Measurements from ENCODE around the gene PHLDB1. TPM values are rescaled to one million over a fixed set of nuclear protein-coding genes. Genes with fewer than 3 reads are reported as not detected.
"Not testable (repeated sequence)": the region's sequence is repeated elsewhere in the genome, so short reads cannot be mapped to it uniquely, and the experiment has no call there.

Gene PHLDB1
- total RNA-seq, 1 donor from 2014 or later, result 35.7 TPM

- Histone ChIP-seq H3K9ac (no peak overlapping the region), H3K9me3 (ENCODE audit: low read depth) (no peaks in the 10 kb centered on the region), H3K4me3 (no peak overlapping the region), H3K27me3 (no peaks in the 10 kb centered on the region), H3K4me1 (no peaks in the 10 kb centered on the region), H2AFZ (replicated peaks) (no peak overlapping the region), H3K27ac (no peak overlapping the region), H4K20me1 (ENCODE audit: low read depth) (peaks cover 1% of the 10 kb centered on the region), H3K4me2 (no peak overlapping the region), H3K79me2 (ENCODE audit: low read depth) (no peaks in the 10 kb centered on the region), H3F3A (ENCODE audit: low read depth) (peaks cover 5% of the 10 kb centered on the region), H3K36me3 (peaks cover 23% of the 10 kb centered on the region)
- DNase-seq (ENCODE audit: low spot score), result no peak
- no peaks in the 10 kb centered on the region for H3K9me3 Mint-ChIP-seq
- no peaks in the 10 kb centered on the region for H3K27me3 Mint-ChIP-seq (ENCODE audit: insufficient read depth, low read depth)
- TF ChIP-seq, protein P1, sequence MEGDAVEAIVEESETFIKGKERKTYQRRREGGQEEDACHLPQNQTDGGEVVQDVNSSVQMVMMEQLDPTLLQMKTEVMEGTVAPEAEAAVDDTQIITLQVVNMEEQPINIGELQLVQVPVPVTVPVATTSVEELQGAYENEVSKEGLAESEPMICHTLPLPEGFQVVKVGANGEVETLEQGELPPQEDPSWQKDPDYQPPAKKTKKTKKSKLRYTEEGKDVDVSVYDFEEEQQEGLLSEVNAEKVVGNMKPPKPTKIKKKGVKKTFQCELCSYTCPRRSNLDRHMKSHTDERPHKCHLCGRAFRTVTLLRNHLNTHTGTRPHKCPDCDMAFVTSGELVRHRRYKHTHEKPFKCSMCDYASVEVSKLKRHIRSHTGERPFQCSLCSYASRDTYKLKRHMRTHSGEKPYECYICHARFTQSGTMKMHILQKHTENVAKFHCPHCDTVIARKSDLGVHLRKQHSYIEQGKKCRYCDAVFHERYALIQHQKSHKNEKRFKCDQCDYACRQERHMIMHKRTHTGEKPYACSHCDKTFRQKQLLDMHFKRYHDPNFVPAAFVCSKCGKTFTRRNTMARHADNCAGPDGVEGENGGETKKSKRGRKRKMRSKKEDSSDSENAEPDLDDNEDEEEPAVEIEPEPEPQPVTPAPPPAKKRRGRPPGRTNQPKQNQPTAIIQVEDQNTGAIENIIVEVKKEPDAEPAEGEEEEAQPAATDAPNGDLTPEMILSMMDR (IDR thresholded peaks at IDR 0.05), result no peak
- TF ChIP-seq EZH2phosphoT487 (IDR thresholded peaks at IDR 0.05), result no peak
- no peak for TF ChIP-seq EZH2 (IDR thresholded peaks at IDR 0.05)
- no peak overlapping the region for H3K27ac Mint-ChIP-seq
- no peak overlapping the region for H3K4me3 Mint-ChIP-seq
- no peaks in the 10 kb centered on the region for H3K4me1 Mint-ChIP-seq
- peaks cover 37% of the 10 kb centered on the region for H3K36me3 Mint-ChIP-seq
Measured at GRCh38 chr11:118587952-118588351, 19.5 kb upstream of the PHLDB1 start.

GRCh38 chr11:118592616-118593367 is 14.6 kb upstream of the PHLDB1 start:
- H3K4me3 Mint-ChIP-seq, result no peak overlapping the region

GRCh38 chr11:118594984-118595383 is 12.4 kb upstream of the PHLDB1 start:
- DNase-seq (ENCODE audit: low spot score), result peak; percentile 47
- not testable (repeated sequence) for H3K4me3 ChIP-seq; H3K27me3 Mint-ChIP-seq (ENCODE audit: insufficient read depth, low read depth); H3K27ac ChIP-seq; H3K4me1 Mint-ChIP-seq; H3K27me3 ChIP-seq; H3K9me3 Mint-ChIP-seq; H3K9ac ChIP-seq; H3K4me2 ChIP-seq; H3F3A ChIP-seq (ENCODE audit: low read depth); H3K9me3 ChIP-seq (ENCODE audit: low read depth); H3K79me2 ChIP-seq (ENCODE audit: low read depth); H3K4me3 Mint-ChIP-seq; H3K27ac Mint-ChIP-seq; H2AFZ ChIP-seq (replicated peaks); H3K4me1 ChIP-seq
- peaks cover 12% of the 10 kb centered on the region for H4K20me1 ChIP-seq (ENCODE audit: low read depth)
- H3K36me3 ChIP-seq, result peaks cover 24% of the 10 kb centered on the region
- H3K36me3 Mint-ChIP-seq, result peaks cover 28% of the 10 kb centered on the region
- TF ChIP-seq, protein P1 (IDR thresholded peaks at IDR 0.05), result peak; percentile 65

More at GRCh38 chr11:118592616-118593367, 14.6 kb upstream of the PHLDB1 start:
- H3K4me1 Mint-ChIP-seq, result no peaks in the 10 kb centered on the region
- Histone ChIP-seq H3K79me2 (ENCODE audit: low read depth) (no peaks in the 10 kb centered on the region), H4K20me1 (ENCODE audit: low read depth) (peaks cover 12% of the 10 kb centered on the region), H2AFZ (replicated peaks) (no peak overlapping the region), H3K27ac (no peak overlapping the region), H3K4me3 (no peak overlapping the region), H3K9me3 (ENCODE audit: low read depth) (no peaks in the 10 kb centered on the region), H3K4me2 (no peak overlapping the region), H3K4me1 (no peaks in the 10 kb centered on the region), H3K27me3 (no peaks in the 10 kb centered on the region), H3K9ac (no peak overlapping the region), H3K36me3 (peaks cover 25% of the 10 kb centered on the region), H3F3A (ENCODE audit: low read depth) (peaks cover 5% of the 10 kb centered on the region)
- H3K36me3 Mint-ChIP-seq, result peaks cover 32% of the 10 kb centered on the region
- H3K27me3 Mint-ChIP-seq (ENCODE audit: insufficient read depth, low read depth), result no peaks in the 10 kb centered on the region
- H3K9me3 Mint-ChIP-seq, result no peaks in the 10 kb centered on the region
- TF ChIP-seq EZH2 (IDR thresholded peaks at IDR 0.05) (no peak), EZH2phosphoT487 (IDR thresholded peaks at IDR 0.05) (no peak)
- TF ChIP-seq, protein P1 (IDR thresholded peaks at IDR 0.05), result no peak
- no peak overlapping the region for H3K27ac Mint-ChIP-seq
- no peak for DNase-seq (ENCODE audit: low spot score)

Measured in neural progenitor cell (in vitro differentiated cells).